ENCODE measurements around the gene FHOD3. TPM values are rescaled to one million over a fixed set of nuclear protein-coding genes. Genes with fewer than 3 reads are reported as not detected.

Gene FHOD3
- total RNA-seq, 1 donor from 2014 or later = 5.9 TPM

GRCh38 chr18:36269157-36269556, 28.4 kb upstream of the FHOD3 start:
- H2AFZ ChIP-seq (ENCODE audit: low read depth, low read length) = no peak overlapping the region
- H3K4me3 ChIP-seq (ENCODE audit: insufficient read depth, low read depth, low read length) = no peak overlapping the region
- no peaks in the 10 kb centered on the region for H3K79me2 ChIP-seq (ENCODE audit: insufficient read depth, low read length)
- Mint-ChIP-seq H3K36me3 (ENCODE audit: low read depth, unreplicated experiment) (peaks cover 5% of the 10 kb centered on the region), H3K9me3 (ENCODE audit: unreplicated experiment) (no peaks in the 10 kb centered on the region), H3K4me3 (ENCODE audit: unreplicated experiment) (no peak overlapping the region), H3K27ac (ENCODE audit: unreplicated experiment) (no peak overlapping the region), H3K4me1 (ENCODE audit: low read depth, unreplicated experiment) (no peaks in the 10 kb centered on the region), H3K27me3 (ENCODE audit: low read depth, unreplicated experiment) (peaks cover 3% of the 10 kb centered on the region)
- H4K20me1 ChIP-seq (ENCODE audit: insufficient read depth, low read length) = no peaks in the 10 kb centered on the region
- no peaks in the 10 kb centered on the region for H3K27me3 ChIP-seq (ENCODE audit: insufficient read depth, low read length)
- H3K9me3 ChIP-seq (ENCODE audit: insufficient read depth, low read depth, low read length) = no peaks in the 10 kb centered on the region
- no peak overlapping the region for H3K27ac ChIP-seq (ENCODE audit: low read depth, low read length)
- FAIRE-seq (no peak), DNase-seq (ENCODE audit: low read depth) (no peak)
- H3K4me1 ChIP-seq (ENCODE audit: insufficient read depth, low read length) = no peaks in the 10 kb centered on the region
- no peak overlapping the region for H3K9ac ChIP-seq (ENCODE audit: low read length)
- TF ChIP-seq EZH2 (IDR thresholded peaks at IDR 0.05; ENCODE audit: insufficient read depth, low read length) (no peak), CTCF (IDR thresholded peaks at IDR 0.05; ENCODE audit: insufficient read depth, low read depth, low read length) (no peak)
- H3K4me2 ChIP-seq (ENCODE audit: low read length) = no peak overlapping the region
- no peaks in the 10 kb centered on the region for H3K36me3 ChIP-seq (ENCODE audit: insufficient read depth, low read length)

- FAIRE-seq (no peak), DNase-seq (ENCODE audit: low read depth) (no peak)
- Histone ChIP-seq H3K4me2 (ENCODE audit: low read length) (no peak overlapping the region), H3K9ac (ENCODE audit: low read length) (no peak overlapping the region), H3K27ac (ENCODE audit: low read depth, low read length) (no peak overlapping the region), H3K4me1 (ENCODE audit: insufficient read depth, low read length) (no peaks in the 10 kb centered on the region), H2AFZ (ENCODE audit: low read depth, low read length) (no peak overlapping the region), H3K9me3 (ENCODE audit: insufficient read depth, low read depth, low read length) (no peaks in the 10 kb centered on the region), H3K27me3 (ENCODE audit: insufficient read depth, low read length) (no peaks in the 10 kb centered on the region), H3K4me3 (ENCODE audit: insufficient read depth, low read depth, low read length) (no peak overlapping the region), H3K36me3 (ENCODE audit: insufficient read depth, low read length) (no peaks in the 10 kb centered on the region), H4K20me1 (ENCODE audit: insufficient read depth, low read length) (no peaks in the 10 kb centered on the region), H3K79me2 (ENCODE audit: insufficient read depth, low read length) (no peaks in the 10 kb centered on the region)
- H3K27me3 Mint-ChIP-seq (ENCODE audit: low read depth, unreplicated experiment) = peaks cover 8% of the 10 kb centered on the region
- H3K4me3 Mint-ChIP-seq (ENCODE audit: unreplicated experiment) = no peak overlapping the region
- no peaks in the 10 kb centered on the region for H3K4me1 Mint-ChIP-seq (ENCODE audit: low read depth, unreplicated experiment)
- peaks cover 5% of the 10 kb centered on the region for H3K36me3 Mint-ChIP-seq (ENCODE audit: low read depth, unreplicated experiment)
- no peaks in the 10 kb centered on the region for H3K9me3 Mint-ChIP-seq (ENCODE audit: unreplicated experiment)
- no peak overlapping the region for H3K27ac Mint-ChIP-seq (ENCODE audit: unreplicated experiment)
- TF ChIP-seq CTCF (IDR thresholded peaks at IDR 0.05; ENCODE audit: insufficient read depth, low read depth, low read length) (no peak), EZH2 (IDR thresholded peaks at IDR 0.05; ENCODE audit: insufficient read depth, low read length) (no peak)
These were observed 26.4 kb upstream of the FHOD3 start for GRCh38 chr18:36271153-36271552.

GRCh38 chr18:36273347-36273746, 24.2 kb upstream of the FHOD3 start:
- H3K9ac ChIP-seq (ENCODE audit: low read length) = no peak overlapping the region
- FAIRE-seq (no peak), DNase-seq (ENCODE audit: low read depth) (no peak)
- H4K20me1 ChIP-seq (ENCODE audit: insufficient read depth, low read length) = no peaks in the 10 kb centered on the region
- H3K27ac ChIP-seq (ENCODE audit: low read depth, low read length) = no peak overlapping the region
- H2AFZ ChIP-seq (ENCODE audit: low read depth, low read length) = no peak overlapping the region
- H3K27ac Mint-ChIP-seq (ENCODE audit: unreplicated experiment) = no peak overlapping the region
- H3K4me3 Mint-ChIP-seq (ENCODE audit: unreplicated experiment) = no peak overlapping the region
- no peaks in the 10 kb centered on the region for H3K4me1 ChIP-seq (ENCODE audit: insufficient read depth, low read length)
- H3K36me3 ChIP-seq (ENCODE audit: insufficient read depth, low read length) = no peaks in the 10 kb centered on the region
- H3K27me3 ChIP-seq (ENCODE audit: insufficient read depth, low read length) = peaks cover 1% of the 10 kb centered on the region
- peaks cover 5% of the 10 kb centered on the region for H3K36me3 Mint-ChIP-seq (ENCODE audit: low read depth, unreplicated experiment)
- H3K79me2 ChIP-seq (ENCODE audit: insufficient read depth, low read length) = no peaks in the 10 kb centered on the region
- H3K4me3 ChIP-seq (ENCODE audit: insufficient read depth, low read depth, low read length) = no peak overlapping the region
- TF ChIP-seq EZH2 (IDR thresholded peaks at IDR 0.05; ENCODE audit: insufficient read depth, low read length) (no peak), CTCF (IDR thresholded peaks at IDR 0.05; ENCODE audit: insufficient read depth, low read depth, low read length) (no peak)
- H3K9me3 ChIP-seq (ENCODE audit: insufficient read depth, low read depth, low read length) = no peaks in the 10 kb centered on the region
- H3K9me3 Mint-ChIP-seq (ENCODE audit: unreplicated experiment) = no peaks in the 10 kb centered on the region
- peaks cover 8% of the 10 kb centered on the region for H3K27me3 Mint-ChIP-seq (ENCODE audit: low read depth, unreplicated experiment)
- H3K4me1 Mint-ChIP-seq (ENCODE audit: low read depth, unreplicated experiment) = no peaks in the 10 kb centered on the region
- H3K4me2 ChIP-seq (ENCODE audit: low read length) = no peak overlapping the region
